ENCODE results near the gene BABAM1.

GRCh38 chr19:17279436-17279835 lies 12.2 kb downstream of the BABAM1 start:
- no peak for TF ChIP-seq PRDM15 (CRISPR knock-in tag; IDR thresholded peaks at IDR 0.05)
- no peak for TF ChIP-seq USF1 (CRISPR knock-in tag; IDR thresholded peaks at IDR 0.05)
- no peak for TF ChIP-seq TCF7 (CRISPR knock-in tag; IDR thresholded peaks at IDR 0.05; ENCODE audit: low read depth)
- no peak for TF ChIP-seq CTCF (IDR thresholded peaks at IDR 0.05)
- TF ChIP-seq E2F4 (CRISPR knock-in tag; IDR thresholded peaks at IDR 0.05; ENCODE audit: borderline replicate concordance, low read depth): no peak
- no peak for TF ChIP-seq USF2 (CRISPR knock-in tag; IDR thresholded peaks at IDR 0.05)
- no peak for TF ChIP-seq HMGXB4 (CRISPR knock-in tag; IDR thresholded peaks at IDR 0.05)
- no peak for TF ChIP-seq MLX (CRISPR knock-in tag; IDR thresholded peaks at IDR 0.05)
- no peak for TF ChIP-seq FOXJ3 (CRISPR knock-in tag; IDR thresholded peaks at IDR 0.05; ENCODE audit: borderline replicate concordance)
- TF ChIP-seq MAX (CRISPR knock-in tag; IDR thresholded peaks at IDR 0.05): no peak
- no peak for TF ChIP-seq ZNF232 (CRISPR knock-in tag; IDR thresholded peaks at IDR 0.05)
- TF ChIP-seq FOXP4 (CRISPR knock-in tag; IDR thresholded peaks at IDR 0.05): no peak

Data from WTC11 (cell line).